RWPE1 (cell line): Measurements from ENCODE around the gene SIX5.

ENCODE experiments used
- CTCF ChIA-PET: fragments of 350-600 bp; sonication (Branson Sonifier 250); formaldehyde crosslinking; extraction: SDS; loops from one replicate; lab custom pipeline; 2021; lab: Yijun Ruan, JAX
- POLR2A ChIA-PET: fragments of 400-600 bp; formaldehyde crosslinking; extraction: SDS; loops from one replicate; lab custom pipeline; 2020; ENCODE audit warnings: antibody characterized with exemption; ENCODE audit not compliant: low non-redundant PET; lab: Yijun Ruan, JAX
- DNase-seq: peaks from one replicate; pipeline ENCODE4 v3.0.0; 2012; ENCODE audit warnings: low spot score
- H3K27ac ChIP-seq: fragments of 450-650 bp; 2 replicates; pipeline ENCODE4 v1.5.1; 2017
- TF ChIP-seq, protein P1 (sequence below): fragments of 450-650 bp; conservative IDR thresholded peaks from 2 replicates; pipeline ENCODE4 v1.5.1; 2017; ENCODE audit warnings: low read depth, mild to moderate bottlenecking

Gene SIX5

DNA sequence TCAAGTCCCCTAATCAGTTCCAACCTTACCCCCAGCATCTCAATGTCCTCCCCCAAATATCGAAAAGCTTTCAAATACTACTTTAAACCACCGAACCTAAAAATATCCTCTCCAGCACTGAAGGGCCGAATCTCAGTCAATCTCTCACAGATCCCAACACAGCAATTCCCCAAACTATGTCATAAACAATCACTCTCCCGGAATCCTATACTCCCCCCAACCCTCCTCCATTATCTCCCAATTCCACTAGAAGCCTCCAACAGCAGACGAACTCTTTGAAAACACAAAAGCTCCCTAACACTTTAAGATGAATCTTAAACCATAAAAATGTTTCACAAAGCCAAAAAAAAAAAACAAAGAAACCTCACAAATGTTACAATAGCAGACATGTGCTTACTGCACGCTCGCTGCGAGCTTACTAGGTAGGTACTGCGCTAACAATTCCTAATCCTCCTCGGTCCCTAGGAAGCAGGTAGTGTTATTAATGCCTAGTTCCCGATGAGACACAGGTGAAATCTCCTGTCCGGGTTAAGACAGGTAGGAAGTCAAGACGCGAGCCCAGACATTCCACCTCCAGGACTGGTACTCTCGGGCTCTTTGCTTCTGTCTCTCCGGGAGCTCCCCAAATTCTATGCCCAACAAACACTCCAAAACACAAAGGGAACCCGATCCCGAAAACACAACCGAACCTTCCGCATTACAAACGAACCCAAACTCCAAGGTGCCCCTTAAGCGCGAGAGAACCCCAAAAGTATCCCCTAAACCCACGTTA is 52.5 kb downstream of the SIX5 start:
- peak; percentile 69 for DNase-seq
- ChIA-PET CTCF (interaction anchor here (0.6 to 1.9 kb wide), 7 partner anchors 23 to 847 kb away, joined by 3 to 9 read pairs (median 4); partner anchors contain the start of genes IRF2BP1 and QPCTL), POLR2A (interaction anchor here (0.6 to 1.5 kb wide), 3 partner anchors 24 to 51 kb away, joined by 3 to 11 read pairs (median 3); partner anchors contain the start of gene QPCTL)
- peak overlapping the region; percentile 92 for H3K27ac ChIP-seq
- TF ChIP-seq, protein P1, sequence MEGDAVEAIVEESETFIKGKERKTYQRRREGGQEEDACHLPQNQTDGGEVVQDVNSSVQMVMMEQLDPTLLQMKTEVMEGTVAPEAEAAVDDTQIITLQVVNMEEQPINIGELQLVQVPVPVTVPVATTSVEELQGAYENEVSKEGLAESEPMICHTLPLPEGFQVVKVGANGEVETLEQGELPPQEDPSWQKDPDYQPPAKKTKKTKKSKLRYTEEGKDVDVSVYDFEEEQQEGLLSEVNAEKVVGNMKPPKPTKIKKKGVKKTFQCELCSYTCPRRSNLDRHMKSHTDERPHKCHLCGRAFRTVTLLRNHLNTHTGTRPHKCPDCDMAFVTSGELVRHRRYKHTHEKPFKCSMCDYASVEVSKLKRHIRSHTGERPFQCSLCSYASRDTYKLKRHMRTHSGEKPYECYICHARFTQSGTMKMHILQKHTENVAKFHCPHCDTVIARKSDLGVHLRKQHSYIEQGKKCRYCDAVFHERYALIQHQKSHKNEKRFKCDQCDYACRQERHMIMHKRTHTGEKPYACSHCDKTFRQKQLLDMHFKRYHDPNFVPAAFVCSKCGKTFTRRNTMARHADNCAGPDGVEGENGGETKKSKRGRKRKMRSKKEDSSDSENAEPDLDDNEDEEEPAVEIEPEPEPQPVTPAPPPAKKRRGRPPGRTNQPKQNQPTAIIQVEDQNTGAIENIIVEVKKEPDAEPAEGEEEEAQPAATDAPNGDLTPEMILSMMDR: no peak

DNA sequence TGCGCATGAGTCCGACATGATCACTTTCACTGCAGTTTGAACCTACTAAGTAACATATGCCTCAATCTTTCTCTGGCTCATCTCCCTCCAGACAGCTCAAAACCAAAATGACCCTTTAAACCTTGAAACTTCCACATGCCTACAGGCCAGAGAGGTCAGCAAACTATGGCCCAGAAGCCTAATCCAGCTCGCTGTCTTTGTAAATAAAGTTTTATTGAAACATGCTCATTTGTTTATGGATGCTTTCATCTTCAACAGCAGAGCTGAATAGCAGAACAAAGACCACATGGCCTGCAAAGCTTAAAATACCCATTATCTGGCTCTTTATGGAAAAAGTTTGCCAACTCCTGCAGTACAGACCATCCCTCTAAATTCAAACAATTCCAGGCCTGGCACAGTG is 53.9 kb downstream of the SIX5 start:
- no peak for DNase-seq
- TF ChIP-seq, protein P1: no peak
- H3K27ac ChIP-seq: no peak overlapping the region
- ChIA-PET CTCF (interaction anchor here (0.5 to 0.6 kb wide), 2 partner anchors 45 to 182 kb away, joined by 4 to 5 read pairs; no protein-coding TSS in a partner anchor), POLR2A (no interaction called here)
